ENCODE data around the gene NRSN1. TPM values are rescaled to one million over a fixed set of nuclear protein-coding genes. Genes with fewer than 3 reads are reported as not detected.

NRSN1 gene
- total RNA-seq, 1 donor from 2014 or later, result not detected

GRCh38 chr6:24152014-24152413, 26.0 kb downstream of the NRSN1 start:
- TF ChIP-seq, protein P1, sequence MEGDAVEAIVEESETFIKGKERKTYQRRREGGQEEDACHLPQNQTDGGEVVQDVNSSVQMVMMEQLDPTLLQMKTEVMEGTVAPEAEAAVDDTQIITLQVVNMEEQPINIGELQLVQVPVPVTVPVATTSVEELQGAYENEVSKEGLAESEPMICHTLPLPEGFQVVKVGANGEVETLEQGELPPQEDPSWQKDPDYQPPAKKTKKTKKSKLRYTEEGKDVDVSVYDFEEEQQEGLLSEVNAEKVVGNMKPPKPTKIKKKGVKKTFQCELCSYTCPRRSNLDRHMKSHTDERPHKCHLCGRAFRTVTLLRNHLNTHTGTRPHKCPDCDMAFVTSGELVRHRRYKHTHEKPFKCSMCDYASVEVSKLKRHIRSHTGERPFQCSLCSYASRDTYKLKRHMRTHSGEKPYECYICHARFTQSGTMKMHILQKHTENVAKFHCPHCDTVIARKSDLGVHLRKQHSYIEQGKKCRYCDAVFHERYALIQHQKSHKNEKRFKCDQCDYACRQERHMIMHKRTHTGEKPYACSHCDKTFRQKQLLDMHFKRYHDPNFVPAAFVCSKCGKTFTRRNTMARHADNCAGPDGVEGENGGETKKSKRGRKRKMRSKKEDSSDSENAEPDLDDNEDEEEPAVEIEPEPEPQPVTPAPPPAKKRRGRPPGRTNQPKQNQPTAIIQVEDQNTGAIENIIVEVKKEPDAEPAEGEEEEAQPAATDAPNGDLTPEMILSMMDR (IDR thresholded peaks at IDR 0.05; ENCODE audit: borderline replicate concordance), result no peak
- H3K9me3 ChIP-seq (replicated peaks), result peaks cover 7% of the 10 kb centered on the region
- DNase-seq, result no peak
- intact Hi-C loops (cut with micrococcal nuclease), result no loop called here
- peaks cover 14% of the 10 kb centered on the region for H3K27me3 ChIP-seq (ENCODE audit: low read depth)
- H3K36me3 ChIP-seq, result no peaks in the 10 kb centered on the region
- no peak overlapping the region for H3K4me3 ChIP-seq
- no peak overlapping the region for H3K27ac ChIP-seq (replicated peaks)
- no peaks in the 10 kb centered on the region for H3K4me1 ChIP-seq

GRCh38 chr6:24154121-24154520, 28.1 kb downstream of the NRSN1 start:
- H3K4me1 ChIP-seq, result no peaks in the 10 kb centered on the region
- TF ChIP-seq, protein P1 (IDR thresholded peaks at IDR 0.05; ENCODE audit: borderline replicate concordance), result no peak

DNA sequence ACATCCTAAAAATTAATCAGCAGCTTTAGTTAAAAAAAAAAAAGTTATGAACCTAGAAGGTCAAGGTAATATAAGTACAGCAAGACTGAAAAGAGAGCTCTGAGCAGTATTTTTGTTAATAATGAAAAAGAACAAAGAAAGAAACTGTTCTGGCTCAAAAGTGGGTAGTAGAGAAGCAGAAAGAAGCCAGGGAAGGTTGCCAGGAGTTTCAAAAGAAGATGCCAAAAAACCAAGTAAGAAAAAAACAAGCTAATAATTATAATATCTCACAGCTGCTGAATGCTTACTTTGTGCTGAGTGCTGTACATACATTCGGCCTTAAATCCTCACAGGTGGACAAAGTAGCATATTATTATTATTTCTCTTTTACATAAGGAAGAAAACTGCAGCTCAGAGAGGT, 31.9 kb downstream of the NRSN1 start:
- TF ChIP-seq, protein P1 (IDR thresholded peaks at IDR 0.05; ENCODE audit: borderline replicate concordance), result no peak
- intact Hi-C loops (cut with micrococcal nuclease), result no loop called here
- DNase-seq, result no peak

More at GRCh38 chr6:24154121-24154520, 28.1 kb downstream of the NRSN1 start:
- no peak for DNase-seq
- H3K9me3 ChIP-seq (replicated peaks), result peaks cover 7% of the 10 kb centered on the region
- H3K4me3 ChIP-seq, result no peak overlapping the region
- no peaks in the 10 kb centered on the region for H3K36me3 ChIP-seq
- intact Hi-C loops (cut with micrococcal nuclease), result no loop called here
- H3K27ac ChIP-seq (replicated peaks), result no peak overlapping the region
- H3K27me3 ChIP-seq (ENCODE audit: low read depth), result no peaks in the 10 kb centered on the region

DNA sequence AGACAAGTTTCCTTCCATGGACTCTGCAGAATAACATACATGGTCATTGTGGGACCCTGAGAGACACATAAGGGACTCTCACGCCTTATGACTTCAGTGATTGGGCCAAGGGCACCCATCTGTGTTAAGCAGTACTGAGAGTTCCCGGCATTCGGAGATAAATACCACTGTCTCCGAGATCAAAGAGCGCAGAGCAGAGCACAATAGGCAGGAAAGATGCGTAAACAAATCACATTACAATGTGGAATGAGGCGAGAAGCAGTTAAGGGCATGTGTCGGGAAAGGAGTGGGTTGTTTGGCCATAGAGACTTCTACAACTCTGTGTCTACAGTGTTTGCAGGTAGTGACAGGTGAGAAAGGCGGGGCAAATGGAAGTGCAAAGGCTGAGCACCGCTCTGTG, 57.6 kb downstream of the NRSN1 start:
- no peaks in the 10 kb centered on the region for H3K36me3 ChIP-seq
- TF ChIP-seq, protein P1 (IDR thresholded peaks at IDR 0.05; ENCODE audit: borderline replicate concordance), result no peak
- H3K4me3 ChIP-seq, result no peak overlapping the region
- no peak overlapping the region for H3K27ac ChIP-seq (replicated peaks)
- H3K4me1 ChIP-seq, result no peaks in the 10 kb centered on the region
- DNase-seq, result no peak
- peaks cover 8% of the 10 kb centered on the region for H3K9me3 ChIP-seq (replicated peaks)
- intact Hi-C loops (cut with micrococcal nuclease), result no loop called here
- peaks cover 5% of the 10 kb centered on the region for H3K27me3 ChIP-seq (ENCODE audit: low read depth)

More for the DNA sequence above, 31.9 kb downstream of the NRSN1 start:
- no peaks in the 10 kb centered on the region for H3K36me3 ChIP-seq
- H3K9me3 ChIP-seq (replicated peaks), result no peaks in the 10 kb centered on the region
- no peaks in the 10 kb centered on the region for H3K27me3 ChIP-seq (ENCODE audit: low read depth)
- no peak overlapping the region for H3K27ac ChIP-seq (replicated peaks)
- no peaks in the 10 kb centered on the region for H3K4me1 ChIP-seq
- H3K4me3 ChIP-seq, result no peak overlapping the region

DNA sequence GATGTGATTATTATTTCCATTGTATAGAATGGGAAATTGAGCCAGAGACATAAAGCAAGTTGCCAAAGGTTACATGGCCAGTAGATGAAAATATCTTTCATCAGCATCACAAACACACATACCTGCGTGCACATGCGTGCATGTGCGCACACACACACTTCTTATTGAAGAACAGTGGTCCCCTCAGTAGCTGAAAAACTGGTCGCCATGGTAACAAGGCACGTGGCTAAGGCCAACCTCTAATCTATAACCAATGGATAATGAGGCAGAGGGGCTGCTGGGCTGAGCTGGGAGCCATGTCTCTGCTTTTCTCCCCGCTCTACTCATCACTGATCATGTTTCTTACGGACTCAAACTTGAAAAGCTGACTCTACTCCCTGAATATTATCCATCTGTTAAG, 60.3 kb downstream of the NRSN1 start:
- H3K4me3 ChIP-seq, result no peak overlapping the region
- DNase-seq, result no peak
- H3K36me3 ChIP-seq, result no peaks in the 10 kb centered on the region
- H3K4me1 ChIP-seq, result no peaks in the 10 kb centered on the region
- TF ChIP-seq, protein P1 (IDR thresholded peaks at IDR 0.05; ENCODE audit: borderline replicate concordance), result no peak
- intact Hi-C loops (cut with micrococcal nuclease), result no loop called here
- H3K27me3 ChIP-seq (ENCODE audit: low read depth), result peaks cover 8% of the 10 kb centered on the region
- H3K27ac ChIP-seq (replicated peaks), result no peak overlapping the region
- peaks cover 8% of the 10 kb centered on the region for H3K9me3 ChIP-seq (replicated peaks)

Measured in left ventricle myocardium inferior (tissue), 1 donor.